Stimulated activated naive CD8-positive, alpha-beta T cell treated with anti-CD3 and anti-CD28 coated beads, Interleukin-15, Interleukin-2, amounts not matched to agents 100 U/mL and 50 U/mL, for 24 hours (primary cell): ENCODE measurements around the gene SPATA9.
"Not testable (repeated sequence)": the region's sequence is repeated elsewhere in the genome, so short reads cannot be mapped to it uniquely, and the experiment has no call there.

Experiments
- ATAC-seq: fragments of 150-1000 bp; cut with Tn5 transposase; one replicate; pipeline ENCODE4 v1.10.0; 2021
- DNase-seq: peaks from one replicate; pipeline ENCODE4 v3.0.0; 2021

The SPATA9 gene

DNA sequence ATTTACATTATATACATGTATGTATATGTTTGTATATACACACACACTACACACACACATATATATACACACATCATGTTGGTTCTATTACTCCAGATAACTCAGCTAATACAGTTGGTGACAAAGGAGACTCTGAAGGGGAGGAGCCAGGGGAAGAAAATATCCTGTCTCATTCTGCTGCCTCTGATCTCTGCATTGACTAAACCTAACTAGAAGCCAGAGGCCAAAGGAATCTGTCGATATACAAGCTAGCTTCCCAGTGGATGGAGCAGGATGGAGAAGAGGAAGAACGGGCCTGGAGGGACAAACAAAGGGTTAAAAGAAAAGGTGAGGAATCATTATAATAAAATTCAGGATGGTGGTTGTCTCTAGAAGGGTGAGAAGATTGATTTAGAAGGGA, 34.6 kb upstream of the SPATA9 start:
- DNase-seq (no peak), ATAC-seq (no peak)

GRCh38 chr5:95715799-95716461, 33.1 kb upstream of the SPATA9 start:
- DNase-seq (no peak), ATAC-seq (peak; percentile 21)

DNA sequence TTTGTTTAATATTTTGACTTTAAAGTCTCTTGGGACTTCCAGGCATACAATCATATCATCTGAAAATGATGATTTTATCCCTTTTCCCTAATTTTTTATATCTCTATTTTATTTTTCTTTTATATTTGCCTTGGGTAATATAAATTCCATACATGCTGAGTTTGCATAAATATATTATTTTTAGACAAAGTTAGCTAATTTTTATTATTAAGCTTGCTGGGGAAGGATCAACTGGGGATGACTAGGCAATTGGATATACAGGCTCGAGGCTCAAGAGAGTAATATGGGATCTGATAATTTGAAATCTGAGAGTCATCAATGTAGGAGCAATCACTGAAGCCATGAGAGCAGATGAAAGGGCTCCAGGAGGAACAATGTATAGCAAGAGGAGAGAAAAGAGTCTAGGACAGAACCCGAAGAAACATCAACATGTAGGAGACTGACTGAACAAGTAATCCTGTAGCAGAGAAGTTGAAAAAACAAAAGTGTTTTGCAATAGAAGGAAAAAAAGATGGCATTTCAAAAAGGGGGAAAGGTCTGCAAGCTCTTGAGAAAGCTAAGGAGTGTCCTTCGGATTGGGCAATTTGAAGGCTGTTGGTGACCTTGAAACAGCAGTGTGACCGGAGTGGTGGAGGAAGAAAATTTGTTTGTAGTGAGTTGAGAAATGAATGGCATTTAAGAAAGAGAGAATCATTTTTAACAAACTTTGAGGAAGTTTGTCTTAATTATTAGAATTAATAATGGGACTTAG, 31.3 kb upstream of the SPATA9 start:
- ATAC-seq, result no peak
- DNase-seq, result no peak

GRCh38 chr5:95713246-95713645, 30.5 kb upstream of the SPATA9 start:
- not testable (repeated sequence) for ATAC-seq, DNase-seq

DNA sequence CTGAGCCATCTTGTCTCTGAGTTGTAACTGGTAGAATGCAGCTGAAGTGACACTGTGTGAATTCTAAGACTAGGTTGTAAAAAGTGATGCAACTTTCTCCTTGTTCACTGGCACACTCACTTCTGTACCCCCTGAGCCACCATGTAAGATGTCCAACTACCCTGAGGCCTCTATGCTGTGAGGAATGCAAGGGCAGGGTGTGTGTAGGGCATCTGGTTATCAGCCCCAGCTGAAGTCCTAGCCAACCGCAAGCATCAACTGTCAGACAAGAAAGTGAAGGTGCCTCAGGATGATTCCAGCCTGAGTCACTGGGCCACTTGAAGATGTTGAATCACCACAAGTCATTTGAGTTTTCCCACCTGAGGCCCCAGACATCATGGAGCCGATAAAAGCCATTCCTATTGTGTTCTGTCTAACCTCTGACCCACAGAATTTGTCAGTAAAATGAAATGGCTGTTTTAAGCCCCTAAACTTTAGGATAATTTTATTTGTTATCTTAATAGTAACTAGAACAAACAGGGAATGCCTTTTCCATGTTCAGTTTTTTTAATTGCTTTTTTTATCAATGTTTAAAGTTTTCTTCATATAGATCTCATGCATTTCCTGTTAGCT, 29.7 kb upstream of the SPATA9 start:
- DNase-seq, result peak; percentile 38
- ATAC-seq, result peak; percentile 97

DNA sequence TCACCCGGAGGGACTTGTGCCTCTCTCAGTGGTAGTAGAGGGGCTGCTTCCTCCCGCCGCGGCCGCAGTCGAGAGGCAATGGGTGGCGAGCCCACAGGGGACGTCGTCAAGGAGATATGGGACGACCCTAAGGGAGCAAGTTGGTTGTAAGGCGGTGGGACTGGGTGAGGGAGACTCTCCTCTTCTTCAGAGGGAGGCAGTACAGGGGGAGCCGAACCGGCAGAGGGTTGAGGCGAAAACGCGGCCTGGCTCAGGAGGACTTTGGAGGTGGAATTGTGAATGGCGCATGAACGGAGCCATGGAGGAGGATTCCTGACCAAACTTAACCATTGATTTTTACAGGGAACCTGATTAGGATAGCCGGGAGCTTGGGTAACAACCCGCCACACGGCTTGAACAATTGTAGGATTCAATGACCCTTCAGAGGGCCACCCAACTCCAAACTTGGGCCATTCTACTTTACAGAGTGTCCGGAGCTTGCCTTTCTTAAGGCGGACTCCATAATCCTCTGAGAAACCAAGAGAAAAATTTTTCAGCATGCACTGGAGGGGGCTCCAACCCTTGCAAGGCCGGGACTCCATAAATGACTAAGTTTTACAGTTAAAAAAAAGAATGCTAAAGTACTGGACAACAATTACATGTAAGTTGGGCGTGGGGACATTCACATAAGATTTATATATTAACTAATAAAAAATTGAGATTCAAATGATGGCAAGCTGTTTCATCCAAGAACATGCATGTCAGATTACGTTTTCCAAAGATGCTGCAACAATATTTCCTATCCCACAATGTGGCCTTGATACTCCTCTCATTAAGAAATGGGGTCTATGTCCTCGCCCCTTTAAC, 28.9 kb upstream of the SPATA9 start:
- DNase-seq (no peak), ATAC-seq (no peak)

- DNase-seq, ATAC-seq: not testable (repeated sequence)
Measured at GRCh38 chr5:95710651-95711500, 28.1 kb upstream of the SPATA9 start.

GRCh38 chr5:95709967-95710650, 27.3 kb upstream of the SPATA9 start:
- no peak for DNase-seq
- ATAC-seq, result no peak

- DNase-seq (no peak), ATAC-seq (no peak)
Measured at GRCh38 chr5:95708876-95709275, 26.1 kb upstream of the SPATA9 start.

- ATAC-seq, result not testable (repeated sequence)
Measured at GRCh38 chr5:95707534-95708188, 24.9 kb upstream of the SPATA9 start.

GRCh38 chr5:95707055-95707454, 24.3 kb upstream of the SPATA9 start:
- DNase-seq, result no peak
- no peak for ATAC-seq

More at GRCh38 chr5:95707534-95708188, 24.9 kb upstream of the SPATA9 start:
- DNase-seq, result not testable (repeated sequence)

DNA sequence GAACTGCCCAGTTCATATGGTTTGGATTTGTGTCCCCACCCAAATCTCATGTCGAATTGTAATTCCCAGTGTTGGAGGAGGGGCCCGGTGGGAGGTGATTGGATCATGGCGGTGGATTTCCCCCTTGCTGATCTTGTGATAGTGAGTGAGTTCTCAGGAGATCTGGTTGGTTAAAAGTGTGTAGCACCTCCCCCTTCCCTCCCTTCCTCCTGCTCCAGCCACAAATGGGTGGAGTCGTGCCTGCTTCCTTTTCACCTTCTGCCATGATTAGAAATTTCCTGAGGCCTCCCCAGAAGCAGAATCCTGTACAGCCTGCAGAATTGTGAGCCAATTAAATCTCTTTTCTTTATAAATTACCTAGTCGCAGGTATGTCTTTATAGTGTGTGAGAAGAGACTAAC, 23.4 kb upstream of the SPATA9 start:
- not testable (repeated sequence) for DNase-seq, ATAC-seq

DNA sequence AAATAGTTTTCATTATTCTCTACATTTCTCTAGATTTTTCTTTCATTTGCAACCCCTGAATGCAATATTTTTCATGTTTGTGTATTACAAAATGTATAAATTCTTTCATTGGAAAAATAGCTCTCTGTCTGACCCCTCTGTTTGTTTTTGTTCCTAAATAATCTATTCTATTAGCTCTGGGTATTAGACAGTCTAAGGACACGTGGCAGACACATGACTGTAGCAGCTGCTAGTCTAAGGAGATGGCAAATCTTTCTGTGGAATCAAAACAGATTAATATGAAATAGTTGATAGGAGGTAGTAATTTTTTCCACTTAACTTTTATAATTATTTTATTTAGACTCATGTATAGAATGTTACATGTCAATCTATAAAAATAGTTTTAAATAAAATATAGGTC, 21.4 kb upstream of the SPATA9 start:
- no peak for DNase-seq
- no peak for ATAC-seq

- no peak for DNase-seq
- ATAC-seq, result no peak
Measured at GRCh38 chr5:95701074-95701473, 18.3 kb upstream of the SPATA9 start.

DNA sequence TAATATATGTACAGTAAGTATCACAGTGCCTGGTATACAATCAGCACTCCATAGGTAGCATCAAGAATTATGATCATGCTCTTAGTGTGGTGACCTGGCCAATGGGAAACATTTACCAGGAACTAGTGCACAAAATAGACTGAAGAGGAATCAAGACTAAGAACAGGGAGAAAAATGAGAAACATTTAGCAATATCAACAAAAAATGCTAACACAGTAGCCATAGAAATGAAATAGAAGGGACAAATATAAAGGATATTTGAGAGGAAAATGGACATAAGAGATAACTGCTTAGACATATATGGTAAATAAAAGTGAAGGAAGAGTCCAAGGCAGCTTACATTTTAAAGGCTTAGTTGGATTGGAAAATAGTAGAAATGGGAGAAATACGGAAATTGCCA, 16.5 kb upstream of the SPATA9 start:
- DNase-seq (no peak), ATAC-seq (no peak)

DNA sequence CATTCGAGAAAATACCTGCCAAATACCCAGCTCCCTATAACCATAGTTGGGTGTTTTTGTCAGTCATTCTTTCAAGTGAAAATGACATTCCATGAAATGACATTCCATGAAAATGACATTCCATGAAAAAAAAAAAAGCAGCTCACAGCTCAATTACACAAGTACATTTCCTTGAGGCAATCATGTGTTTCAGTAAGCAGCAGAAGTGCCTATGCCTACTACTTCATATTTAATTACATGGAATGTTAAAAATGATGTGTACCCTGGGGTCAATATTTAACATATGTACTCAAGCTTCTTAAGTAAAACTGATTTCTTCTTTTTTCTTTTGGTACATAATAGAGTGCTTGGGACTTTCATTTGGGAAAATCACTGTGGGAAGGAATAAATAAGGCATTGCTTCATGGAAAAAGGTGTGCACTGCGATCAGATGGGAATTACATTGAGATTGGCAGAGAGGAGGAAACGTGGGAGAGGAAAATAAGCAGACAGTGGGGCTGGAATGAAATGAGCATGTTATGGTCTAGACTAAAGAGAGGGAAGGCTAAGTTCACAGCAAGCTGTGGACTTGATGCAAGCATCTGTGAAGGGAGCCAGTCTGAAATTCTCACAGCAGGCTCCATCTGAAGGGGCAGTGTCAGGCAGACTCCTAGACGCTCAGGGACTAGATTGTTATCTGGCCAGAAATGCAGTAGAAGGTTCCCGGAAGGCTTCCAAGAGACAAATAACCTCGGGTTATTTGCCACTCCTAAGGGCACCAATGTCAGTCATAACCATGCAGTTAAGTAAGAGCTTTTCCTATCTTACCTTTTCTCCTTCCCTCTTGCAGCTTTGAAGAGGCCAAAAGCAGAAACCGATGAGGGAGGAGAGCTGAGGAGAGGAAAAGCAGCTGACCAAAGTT, 15.2 kb upstream of the SPATA9 start:
- no peak for ATAC-seq
- no peak for DNase-seq

GRCh38 chr5:95690333-95690732, 7.5 kb upstream of the SPATA9 start:
- ATAC-seq (no peak), DNase-seq (no peak)

GRCh38 chr5:95689680-95690079, 6.9 kb upstream of the SPATA9 start:
- ATAC-seq (no peak), DNase-seq (no peak)

DNA sequence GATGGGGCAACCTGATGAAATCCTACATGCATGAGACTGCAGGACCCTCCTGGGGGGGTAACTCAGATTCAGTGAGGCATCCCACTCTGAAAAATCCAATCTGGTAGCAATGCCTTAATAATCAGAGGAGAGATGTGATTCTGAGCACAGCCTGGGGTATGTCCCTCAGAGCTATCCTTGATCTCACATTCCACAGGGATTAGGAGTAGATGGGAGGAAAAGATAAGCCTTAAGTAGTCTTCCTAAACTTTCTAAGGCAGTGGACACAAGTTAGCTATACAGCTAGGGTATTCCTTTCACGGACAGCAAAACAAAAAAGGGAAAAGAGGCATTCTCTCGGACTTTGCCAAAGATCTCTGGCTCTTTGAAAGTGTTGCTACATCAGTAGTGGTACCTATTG, 3.9 kb upstream of the SPATA9 start:
- ATAC-seq, result no peak
- no peak for DNase-seq
